AG09319 (cell line): Measurements from ENCODE around the gene FBXO2.

Experiments used
- DNase-seq: peaks from one replicate; pipeline ENCODE4 v3.0.0-alpha.2; 2010; ENCODE audit warnings: low read depth; ENCODE audit errors: extremely low read depth
- CTCF ChIP-seq: IDR thresholded peaks from 2 replicates; pipeline ENCODE4 v1.5.1; 2011; ENCODE audit warnings: low read depth, mild to moderate bottlenecking, inconsistent platforms, low read length, moderate library complexity

FBXO2 gene

GRCh38 chr1:11639372-11639771 lies 14.9 kb downstream of the FBXO2 start:
- DNase-seq, result no peak
- TF ChIP-seq CTCF, result no peak

GRCh38 chr1:11638121-11638520 lies 16.1 kb downstream of the FBXO2 start:
- DNase-seq, result no peak

GRCh38 chr1:11634365-11635192 lies 19.6 kb downstream of the FBXO2 start:
- no peak for TF ChIP-seq CTCF
- no peak for DNase-seq

More at GRCh38 chr1:11638121-11638520, 16.1 kb downstream of the FBXO2 start:
- TF ChIP-seq CTCF, result no peak

DNA sequence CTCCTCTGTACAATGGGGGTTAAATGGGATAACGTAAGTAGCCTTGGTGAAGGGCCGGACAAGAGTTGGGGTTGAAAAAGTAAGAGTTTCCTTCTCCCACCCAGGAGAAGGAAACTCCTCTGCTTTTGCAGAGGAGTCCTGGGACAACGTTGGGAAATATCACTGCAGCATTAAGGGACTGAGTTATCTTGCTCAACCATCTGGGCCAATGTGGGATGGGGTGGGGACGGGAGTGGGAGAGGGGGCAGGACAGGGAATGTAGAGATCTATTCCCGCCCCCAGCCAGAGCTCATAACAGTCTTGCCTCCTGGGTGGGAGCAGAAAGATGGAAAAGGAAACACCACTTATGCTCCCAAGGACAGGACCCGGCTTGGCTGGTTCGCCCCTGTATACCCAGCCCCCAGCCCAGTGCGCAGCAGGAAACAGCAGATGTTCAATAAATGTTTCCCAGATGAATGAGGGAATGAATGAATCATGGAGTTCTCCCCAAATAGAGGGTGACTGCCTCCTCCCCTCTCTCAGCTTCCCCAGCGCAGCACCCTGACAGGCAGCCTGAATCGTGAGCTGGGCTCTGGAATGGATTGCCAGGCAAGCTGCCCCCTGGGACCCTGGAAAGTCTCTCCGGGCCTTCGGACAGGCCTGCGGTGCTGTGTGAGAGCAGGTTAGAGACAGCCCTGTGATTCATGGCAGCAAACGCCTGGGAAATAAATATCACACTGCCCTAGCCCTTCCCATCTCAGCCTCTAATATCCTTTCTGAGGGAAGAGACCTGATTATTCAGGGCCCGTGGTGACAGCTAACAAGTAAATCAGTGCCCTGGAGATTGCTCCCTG lies 24.8 kb downstream of the FBXO2 start:
- no peak for TF ChIP-seq CTCF
- DNase-seq, result no peak

DNA sequence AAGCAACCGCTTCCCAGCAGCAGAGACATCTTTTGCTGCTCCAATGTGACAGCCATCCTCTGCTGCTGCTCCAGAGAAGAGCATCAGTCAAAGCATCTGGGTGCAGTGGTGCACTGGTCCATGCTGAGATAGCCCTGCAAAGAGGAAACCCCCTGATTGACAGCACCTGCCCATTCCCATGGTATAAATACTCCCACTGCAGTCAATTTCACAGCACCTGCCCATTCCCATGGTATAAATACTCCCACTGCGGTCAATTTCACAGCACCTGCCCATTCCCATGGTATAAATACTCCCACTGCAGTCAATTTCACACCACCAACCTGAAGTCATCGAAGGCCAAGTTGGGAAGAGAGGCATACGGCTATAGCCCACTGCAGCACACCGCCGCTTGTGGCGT lies 25.5 kb downstream of the FBXO2 start:
- no peak for DNase-seq
- no peak for TF ChIP-seq CTCF

DNA sequence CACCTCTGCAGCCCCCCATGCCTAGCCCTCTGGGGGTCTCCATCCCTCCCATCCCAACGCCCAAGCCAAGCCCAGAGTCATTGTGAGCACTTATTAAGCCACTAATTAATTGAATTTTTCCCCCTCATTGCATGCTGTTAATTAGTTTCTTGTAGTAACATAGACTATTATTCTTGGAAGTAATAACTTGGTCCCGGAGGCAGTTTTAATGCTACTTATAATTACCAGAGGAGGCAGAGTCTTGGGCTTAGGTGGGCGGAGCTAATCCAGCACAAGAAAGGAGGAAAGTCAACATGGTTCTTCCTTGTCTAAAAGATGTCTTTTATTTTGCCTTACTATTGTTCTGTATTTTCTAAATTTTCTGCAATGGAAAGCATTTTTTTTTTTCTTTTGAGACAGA lies 27.7 kb downstream of the FBXO2 start:
- no peak for DNase-seq
- TF ChIP-seq CTCF, result no peak

DNA sequence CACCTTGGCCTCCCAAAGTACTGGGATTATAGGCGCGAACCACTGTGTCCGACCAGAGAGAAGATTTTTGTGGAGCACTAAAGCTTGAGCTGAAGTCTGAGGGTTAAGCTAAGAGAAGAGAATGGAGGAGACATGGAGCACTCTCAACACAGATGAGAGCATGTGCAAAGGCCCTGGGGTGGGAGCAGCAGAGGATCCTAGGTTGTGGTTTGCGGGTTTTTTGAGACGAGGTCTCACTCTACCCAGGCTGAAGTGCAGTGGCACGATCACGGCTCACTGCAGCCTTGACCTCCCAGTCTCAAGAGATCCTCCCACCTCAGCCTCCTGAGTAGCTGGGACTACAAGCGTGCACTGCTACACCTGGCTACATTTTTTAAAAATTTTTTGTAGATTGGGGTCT lies 30.5 kb downstream of the FBXO2 start:
- TF ChIP-seq CTCF, result no peak
- DNase-seq, result no peak
